Esophagus squamous epithelium (tissue), 5 donors: Measurements from ENCODE around the gene CD200. TPM values are rescaled to one million over a fixed set of nuclear protein-coding genes. Genes with fewer than 3 reads are reported as not detected.

Experiments
- DNase-seq: peaks from one replicate; lab custom pipeline; 2025; lab: John Stamatoyannopoulos, UW
- H3K27ac ChIP-seq, 4 donors: fragments of 200-600 bp; sonication (generic); one replicate each; pipeline ENCODE4 v1.5.1; 2016 to 2019; ENCODE audit warnings: mild to moderate bottlenecking in 1 of 4
- H3K27me3 ChIP-seq, 4 donors: fragments of 200-600 bp; sonication (generic); 1 replicate in 3 of 4; 2 replicates in 1 of 4; pipeline versions ENCODE4 v1.5.1 to v1.6.0; 2017 to 2021; ENCODE audit warnings: antibody characterized with exemption in 1 of 4
- H3K36me3 ChIP-seq, 3 donors: fragments of 200-600 bp; sonication (generic); one replicate each; pipeline ENCODE4 v1.5.1; 2016 to 2019
- H3K4me1 ChIP-seq, 3 donors: fragments of 200-600 bp; sonication (generic); one replicate each; pipeline ENCODE4 v1.5.1; 2017 to 2019
- H3K4me3 ChIP-seq, 4 donors: fragments of 200-600 bp; sonication (generic); 1 replicate in 3 of 4; 2 replicates in 1 of 4; pipeline ENCODE4 v1.5.1; 2016 to 2019; ENCODE audit warnings: mild to moderate bottlenecking in 2 of 4, moderate library complexity in 1 of 4
- H3K9me3 ChIP-seq, 3 donors: fragments of 200-600 bp; sonication (generic); one replicate each; pipeline ENCODE4 v1.5.1; 2016 to 2019
- POLR2A ChIP-seq, 4 donors: fragments of 450-650 bp; IDR thresholded peaks; one replicate each; pipeline ENCODE4 v1.6.1; 2017; ENCODE audit warnings: antibody characterized with exemption in 4 of 4, mild to moderate bottlenecking in 4 of 4, moderate library complexity in 3 of 4
- WGBS, 2 donors: methylation state at CpG; one replicate each; pipeline ENCODE4 v1.1.5; 2018; 5-methylcytosine and 5-hydroxymethylcytosine counted together
- intact Hi-C: fragments of 100-400 bp; cut with DNase I; formaldehyde crosslinking; loops from one replicate; pipeline ENCODE4 v1.15.0; 2022
- total RNA-seq, 4 donors: library from RNA; depleted of rRNA; stranded (reverse); fragments of >200 nt; gene quantifications; one replicate each; pipeline ENCODE4 v1.1.0, GENCODE V29; 2016
- TF ChIP-seq, protein P1 (sequence below), 6 experiments: fragments of 450-650 bp in 4 of 6; fragments of 200-600 bp in 2 of 6; sonication (generic) in 2 of 6; IDR thresholded peaks; one replicate each; pipeline ENCODE4 v1.5.1; 2016 to 2019; ENCODE audit warnings: antibody characterized with exemption in 6 of 6, mild to moderate bottlenecking in 4 of 6, moderate library complexity in 4 of 6
- donor health status: DM: yes; HTN: yes; CAD: no.

Gene CD200, protein sequence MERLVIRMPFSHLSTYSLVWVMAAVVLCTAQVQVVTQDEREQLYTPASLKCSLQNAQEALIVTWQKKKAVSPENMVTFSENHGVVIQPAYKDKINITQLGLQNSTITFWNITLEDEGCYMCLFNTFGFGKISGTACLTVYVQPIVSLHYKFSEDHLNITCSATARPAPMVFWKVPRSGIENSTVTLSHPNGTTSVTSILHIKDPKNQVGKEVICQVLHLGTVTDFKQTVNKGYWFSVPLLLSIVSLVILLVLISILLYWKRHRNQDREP
- total RNA-seq: 1 to 10 TPM in 3 of 4 donors, under 1 TPM in 1; 0.27 to 8.4 (median 1.4) TPM

DNA sequence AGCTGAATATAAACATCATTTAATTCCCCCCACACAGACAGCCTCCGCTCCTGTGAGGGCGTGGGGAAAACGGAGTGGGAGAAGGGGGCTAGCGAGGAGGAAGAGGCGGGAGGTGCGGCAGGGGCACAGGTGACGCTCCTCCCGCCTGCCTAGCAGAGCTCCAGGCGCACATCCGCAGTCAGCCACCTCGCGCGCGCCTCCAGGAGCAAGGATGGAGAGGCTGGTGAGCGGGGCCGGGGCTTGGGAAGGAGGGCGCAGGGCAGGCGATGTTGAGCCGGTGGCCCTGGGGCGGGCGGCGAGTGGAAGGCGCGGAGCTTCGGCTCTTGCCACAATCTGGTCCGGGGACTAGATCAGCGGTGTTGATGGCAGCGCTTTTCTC lies at the start of gene CD200:
Gene CD200 (plus strand): TSS at position 155 of the 379 bp plus-strand sequence. CDS start 57 bp downstream, at position 212.
- Histone ChIP-seq H3K27me3 (peaks cover 0 to 11% (median 0%) of the 10 kb centered on the region in 4 donors), H3K36me3 (no peaks in the 10 kb centered on the region), H3K4me1 (peaks cover 0 to 16% (median 0%) of the 10 kb centered on the region in 3 donors), H3K27ac (peak within 1 kb of the TSS; percentile 77 to 88 (median 81)), H3K4me3 (peak within 1 kb of the TSS; percentile 32 to 63 (median 52)), H3K9me3 (no peaks in the 10 kb centered on the region)
- TF ChIP-seq, protein P1, sequence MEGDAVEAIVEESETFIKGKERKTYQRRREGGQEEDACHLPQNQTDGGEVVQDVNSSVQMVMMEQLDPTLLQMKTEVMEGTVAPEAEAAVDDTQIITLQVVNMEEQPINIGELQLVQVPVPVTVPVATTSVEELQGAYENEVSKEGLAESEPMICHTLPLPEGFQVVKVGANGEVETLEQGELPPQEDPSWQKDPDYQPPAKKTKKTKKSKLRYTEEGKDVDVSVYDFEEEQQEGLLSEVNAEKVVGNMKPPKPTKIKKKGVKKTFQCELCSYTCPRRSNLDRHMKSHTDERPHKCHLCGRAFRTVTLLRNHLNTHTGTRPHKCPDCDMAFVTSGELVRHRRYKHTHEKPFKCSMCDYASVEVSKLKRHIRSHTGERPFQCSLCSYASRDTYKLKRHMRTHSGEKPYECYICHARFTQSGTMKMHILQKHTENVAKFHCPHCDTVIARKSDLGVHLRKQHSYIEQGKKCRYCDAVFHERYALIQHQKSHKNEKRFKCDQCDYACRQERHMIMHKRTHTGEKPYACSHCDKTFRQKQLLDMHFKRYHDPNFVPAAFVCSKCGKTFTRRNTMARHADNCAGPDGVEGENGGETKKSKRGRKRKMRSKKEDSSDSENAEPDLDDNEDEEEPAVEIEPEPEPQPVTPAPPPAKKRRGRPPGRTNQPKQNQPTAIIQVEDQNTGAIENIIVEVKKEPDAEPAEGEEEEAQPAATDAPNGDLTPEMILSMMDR (IDR thresholded peaks at IDR 0.05): peak in 1 of 6 experiments; percentile 6
- peak in 2 of 4 donors; percentile 27 to 56 for TF ChIP-seq POLR2A (IDR thresholded peaks at IDR 0.05)
- DNase-seq: no peak
- 1 to 2% methylated on average over 18 to 20 of the region's 28 CpGs for WGBS, 2 donors
- intact Hi-C loops: no loop called here

DNA sequence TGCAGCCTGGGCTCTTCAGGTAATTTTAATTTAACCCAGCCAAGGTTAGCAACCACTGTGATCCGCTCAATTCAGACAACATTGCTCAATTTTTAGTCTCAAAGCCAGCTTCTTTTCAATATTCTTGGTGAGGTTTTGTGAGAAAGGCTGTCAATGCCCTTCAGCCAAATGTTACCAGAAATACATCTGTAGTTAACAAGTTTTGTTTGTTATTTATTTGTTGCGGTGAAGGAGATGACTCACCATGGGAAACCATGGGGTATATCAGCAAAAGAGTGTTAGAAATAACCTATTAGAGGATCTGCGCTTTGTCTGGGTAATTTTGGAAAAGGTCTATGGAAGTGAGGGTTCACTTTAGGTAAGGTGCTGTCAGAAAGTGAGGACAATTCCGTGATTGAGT lies 43.9 kb upstream of the CD200 start:
- no peaks in the 10 kb centered on the region for H3K27me3 ChIP-seq
- no peak for DNase-seq
- H3K9me3 ChIP-seq: no peaks in the 10 kb centered on the region
- no peak overlapping the region for H3K4me3 ChIP-seq
- intact Hi-C loops: no loop called here
- 83 to 86% methylated on average over 4 of the region's 4 CpGs for WGBS, 2 donors
- H3K36me3 ChIP-seq: no peaks in the 10 kb centered on the region
- TF ChIP-seq, protein P1 (IDR thresholded peaks at IDR 0.05): no peak
- no peak for TF ChIP-seq POLR2A (IDR thresholded peaks at IDR 0.05)
- peaks cover 0 to 7% (median 0%) of the 10 kb centered on the region in 3 donors for H3K4me1 ChIP-seq
- no peak overlapping the region for H3K27ac ChIP-seq

DNA sequence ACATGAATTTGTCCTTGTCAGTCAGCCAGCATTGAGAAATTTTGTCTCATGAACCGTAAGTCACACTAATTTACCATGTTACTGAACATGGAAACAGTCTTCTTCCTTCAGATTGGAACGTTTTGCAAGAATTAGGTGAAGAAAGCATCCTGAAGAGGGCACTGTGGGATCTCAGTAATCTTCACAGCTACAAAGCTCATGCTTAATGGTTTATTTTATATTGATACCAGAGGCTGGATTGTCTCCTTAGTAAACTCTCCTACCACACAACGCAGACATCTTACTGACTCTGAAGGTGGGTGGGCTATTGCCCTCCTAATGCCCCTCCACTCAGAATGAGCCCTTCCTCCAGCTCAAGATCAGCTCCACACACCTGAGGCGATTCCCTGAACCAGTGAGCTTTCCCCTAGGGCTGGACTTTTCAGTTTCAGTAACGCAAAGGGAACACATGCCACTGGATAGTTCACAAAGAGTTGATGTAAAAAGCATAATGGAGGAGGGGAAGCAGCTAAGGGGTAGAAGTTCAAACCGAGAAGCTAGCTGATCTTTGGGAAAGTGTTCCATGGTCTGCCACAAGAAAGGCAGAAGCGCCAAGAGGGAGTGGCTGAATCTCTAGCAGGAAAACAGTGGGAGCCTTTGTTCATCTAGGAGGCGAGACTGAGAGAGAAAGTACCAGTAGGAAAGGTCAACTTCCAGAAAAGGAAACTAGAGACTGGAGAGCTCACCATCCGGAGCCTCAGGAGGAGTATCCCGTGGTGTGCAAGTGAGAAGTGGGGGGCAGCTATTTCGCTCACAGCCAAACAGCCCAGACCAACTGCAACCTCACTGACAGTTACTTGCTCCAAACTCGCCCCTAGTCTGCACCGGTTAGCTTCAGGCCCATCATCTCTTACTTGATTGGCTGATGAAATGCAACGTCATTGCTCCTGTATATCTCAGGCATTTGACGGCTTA lies 39.3 kb upstream of the CD200 start, which contains the start of gene SLC9C1:
Gene SLC9C1 (minus strand): TSS at position 849 of the 954 bp plus-strand sequence. CDS start 7,425 bp downstream, outside the sequence.
- intact Hi-C loops: loop anchor here (10.0 kb wide), 1 partner anchor 231 kb away; no protein-coding TSS in a partner anchor
- Histone ChIP-seq H3K27ac (peak within 1 kb of the TSS; percentile 26 to 80 (median 66)), H3K4me1 (peaks cover 0 to 15% (median 0%) of the 10 kb centered on the region in 3 donors), H3K27me3 (no peaks in the 10 kb centered on the region), H3K9me3 (no peaks in the 10 kb centered on the region), H3K4me3 (peak within 1 kb of the TSS; percentile 15 to 61 (median 42)), H3K36me3 (no peaks in the 10 kb centered on the region)
- TF ChIP-seq, protein P1 (IDR thresholded peaks at IDR 0.05): peak; percentile 54 to 68 (median 55)
- no peak for TF ChIP-seq POLR2A (IDR thresholded peaks at IDR 0.05)
- WGBS, 2 donors: 22 to 29% methylated on average over 12 to 15 of the region's 15 CpGs
- DNase-seq: no peak

DNA sequence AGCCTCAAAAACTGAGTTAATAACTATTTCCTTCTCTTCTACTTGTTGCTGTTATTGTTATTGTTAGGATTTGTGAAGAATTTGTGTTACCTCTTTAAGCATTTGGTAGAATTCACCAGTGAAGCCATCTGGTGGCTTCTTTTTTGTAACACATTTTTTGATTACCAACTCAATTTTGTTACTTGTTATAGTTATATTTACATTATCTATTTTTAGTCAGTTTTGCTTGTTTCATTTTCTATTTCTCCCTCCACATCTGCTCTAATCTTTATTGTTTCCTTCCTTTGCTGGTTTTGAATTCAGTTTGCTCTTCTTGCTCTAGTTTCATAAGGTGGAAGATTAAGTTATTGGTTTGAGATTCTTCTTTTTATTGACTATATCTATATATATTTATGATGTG lies 35.2 kb upstream of the CD200 start:
- peaks cover 0 to 18% (median under 1%) of the 10 kb centered on the region in 3 donors for H3K4me1 ChIP-seq
- H3K27ac ChIP-seq: no peak overlapping the region
- intact Hi-C loops: loop anchor here (10.0 kb wide), 1 partner anchor 227 kb away; no protein-coding TSS in a partner anchor
- no peaks in the 10 kb centered on the region for H3K36me3 ChIP-seq
- H3K9me3 ChIP-seq: no peaks in the 10 kb centered on the region
- H3K4me3 ChIP-seq: no peak overlapping the region
- TF ChIP-seq, protein P1 (IDR thresholded peaks at IDR 0.05): no peak
- no peak for TF ChIP-seq POLR2A (IDR thresholded peaks at IDR 0.05)
- H3K27me3 ChIP-seq: no peaks in the 10 kb centered on the region
- no peak for DNase-seq
